Tibial nerve (tissue), 4 donors: ENCODE measurements around the gene ATP5MC2. TPM values are rescaled to one million over a fixed set of nuclear protein-coding genes. Genes with fewer than 3 reads are reported as not detected.

Experiments used
- DNase-seq, 2 donors: peaks; one replicate each; pipeline ENCODE4 v3.0.0-alpha.2; 2019; ENCODE audit warnings: low spot score in 2 of 2
- H3K27ac ChIP-seq, 4 donors: fragments of 200-600 bp; sonication (generic) in 3 of 4; one replicate each; pipeline ENCODE4 v1.5.1; 2017 to 2019; ENCODE audit warnings: mild to moderate bottlenecking in 1 of 4
- H3K27me3 ChIP-seq, 2 donors: fragments of 200-600 bp; sonication (generic) in 1 of 2; one replicate each; pipeline versions ENCODE4 v1.5.1 to v1.6.0; 2017 to 2019
- H3K36me3 ChIP-seq, 3 donors: fragments of 200-600 bp; sonication (generic); one replicate each; pipeline ENCODE4 v1.5.1; 2018 to 2019
- H3K4me1 ChIP-seq, 4 donors: fragments of 200-600 bp; sonication (generic) in 3 of 4; one replicate each; pipeline ENCODE4 v1.5.1; 2017 to 2019
- H3K4me3 ChIP-seq, 4 donors: fragments of 200-600 bp; sonication (generic) in 3 of 4; one replicate each; pipeline ENCODE4 v1.5.1; 2017 to 2019; ENCODE audit warnings: mild to moderate bottlenecking in 1 of 4, moderate library complexity in 1 of 4
- H3K9me3 ChIP-seq, 4 donors: fragments of 200-600 bp; sonication (generic) in 3 of 4; one replicate each; pipeline ENCODE4 v1.5.1; 2017 to 2019
- CTCF ChIP-seq, 5 experiments: fragments of 200-600 bp in 3 of 5; fragments of 450-650 bp in 2 of 5; sonication (generic) in 3 of 5; IDR thresholded peaks; one replicate each; pipeline ENCODE4 v1.5.1; 2016 to 2019; ENCODE audit warnings: antibody characterized with exemption in 5 of 5, mild to moderate bottlenecking in 3 of 5, moderate library complexity in 2 of 5
- EP300 ChIP-seq, 2 donors: sonication (generic); formaldehyde crosslinking; IDR thresholded peaks; one replicate each; pipeline ENCODE4 v1.6.1; 2017; ENCODE audit warnings: antibody characterized with exemption in 2 of 2, mild to moderate bottlenecking in 1 of 2
- POLR2A ChIP-seq, 2 donors: fragments of 450-650 bp; IDR thresholded peaks; one replicate each; pipeline ENCODE4 v1.6.1; 2017; ENCODE audit warnings: antibody characterized with exemption in 2 of 2, mild to moderate bottlenecking in 2 of 2, moderate library complexity in 2 of 2
- WGBS, 2 donors: methylation state at CpG; one replicate each; pipeline ENCODE4 v1.1.5; 2018; 5-methylcytosine and 5-hydroxymethylcytosine counted together
- total RNA-seq, 4 donors: library from RNA; depleted of rRNA; stranded (reverse); fragments of >200 nt; gene quantifications; one replicate each; pipeline ENCODE4 v1.1.0, GENCODE V29; 2016

The ATP5MC2 gene
- total RNA-seq, 4 donors from 2014 or later = 191 to 223 (median 208) TPM

- Histone ChIP-seq H3K9me3 (no peaks in the 10 kb centered on the region), H3K4me1 (peaks cover 0 to 19% (median 6%) of the 10 kb centered on the region in 4 donors), H3K27ac (peak overlapping the region in 1 of 4 donors; percentile 9), H3K27me3 (no peaks in the 10 kb centered on the region), H3K36me3 (peaks cover 11 to 77% (median 19%) of the 10 kb centered on the region in 3 donors), H3K4me3 (no peak overlapping the region)
- WGBS, 2 donors = 65 to 69% methylated on average over 7 of the region's 7 CpGs
- TF ChIP-seq POLR2A (IDR thresholded peaks at IDR 0.05) = no peak
- no peak for TF ChIP-seq EP300 (IDR thresholded peaks at IDR 0.05)
- no peak for TF ChIP-seq CTCF (IDR thresholded peaks at IDR 0.05)
- DNase-seq = no peak
These were observed 10.9 kb downstream of the ATP5MC2 start for GRCh38 chr12:53664936-53665335.

GRCh38 chr12:53664191-53664590, 11.7 kb downstream of the ATP5MC2 start:
- peaks cover 0 to 26% (median 13%) of the 10 kb centered on the region in 4 donors for H3K4me1 ChIP-seq
- no peak overlapping the region for H3K4me3 ChIP-seq
- 82 to 83% methylated on average over 5 of the region's 5 CpGs for WGBS, 2 donors
- no peaks in the 10 kb centered on the region for H3K27me3 ChIP-seq
- no peak for DNase-seq
- no peaks in the 10 kb centered on the region for H3K9me3 ChIP-seq
- TF ChIP-seq CTCF (IDR thresholded peaks at IDR 0.05) (no peak), EP300 (IDR thresholded peaks at IDR 0.05) (no peak), POLR2A (IDR thresholded peaks at IDR 0.05) (no peak)
- peaks cover 8 to 70% (median 14%) of the 10 kb centered on the region in 3 donors for H3K36me3 ChIP-seq
- peak overlapping the region in 1 of 4 donors; percentile 23 for H3K27ac ChIP-seq

GRCh38 chr12:53660041-53660440, 15.8 kb downstream of the ATP5MC2 start:
- H3K4me1 ChIP-seq = peaks cover 0 to 40% (median 25%) of the 10 kb centered on the region in 4 donors
- WGBS, 2 donors = 51 to 53% methylated on average over 5 of the region's 5 CpGs
- H3K36me3 ChIP-seq = peaks cover 0 to 28% (median 4%) of the 10 kb centered on the region in 3 donors
- H3K4me3 ChIP-seq = peak overlapping the region in 1 of 4 donors; percentile 7
- TF ChIP-seq EP300 (IDR thresholded peaks at IDR 0.05) (no peak), POLR2A (IDR thresholded peaks at IDR 0.05) (no peak)
- peak overlapping the region in 3 of 4 donors; percentile 60 to 84 (median 80) for H3K27ac ChIP-seq
- no peaks in the 10 kb centered on the region for H3K9me3 ChIP-seq
- H3K27me3 ChIP-seq = no peaks in the 10 kb centered on the region
- DNase-seq = no peak

GRCh38 chr12:53659571-53659981, 16.3 kb downstream of the ATP5MC2 start:
- H3K9me3 ChIP-seq = no peaks in the 10 kb centered on the region
- peak overlapping the region in 3 of 4 donors; percentile 60 to 84 (median 80) for H3K27ac ChIP-seq
- DNase-seq = no peak
- H3K36me3 ChIP-seq = peaks cover 0 to 24% (median 1%) of the 10 kb centered on the region in 3 donors
- peak overlapping the region in 1 of 4 donors; percentile 7 for H3K4me3 ChIP-seq
- WGBS, 2 donors = 8 to 21% methylated on average over 2 of the region's 2 CpGs
- TF ChIP-seq EP300 (IDR thresholded peaks at IDR 0.05) (no peak), POLR2A (IDR thresholded peaks at IDR 0.05) (no peak)
- H3K27me3 ChIP-seq = no peaks in the 10 kb centered on the region
- peaks cover 0 to 40% (median 25%) of the 10 kb centered on the region in 4 donors for H3K4me1 ChIP-seq

- H3K4me3 ChIP-seq = peak overlapping the region in 1 of 4 donors; percentile 7
- peak overlapping the region; percentile 3 to 84 (median 70) for H3K27ac ChIP-seq
- H3K27me3 ChIP-seq = no peaks in the 10 kb centered on the region
- H3K9me3 ChIP-seq = no peaks in the 10 kb centered on the region
- H3K4me1 ChIP-seq = peaks cover 0 to 40% (median 25%) of the 10 kb centered on the region in 4 donors
- TF ChIP-seq POLR2A (IDR thresholded peaks at IDR 0.05) = no peak
- TF ChIP-seq EP300 (IDR thresholded peaks at IDR 0.05) = peak in 1 of 2 donors; percentile 81
- no peak for TF ChIP-seq CTCF (IDR thresholded peaks at IDR 0.05)
- DNase-seq = peak; percentile 35 to 54
- peaks cover 0 to 19% (median 0%) of the 10 kb centered on the region in 3 donors for H3K36me3 ChIP-seq
- 14 to 24% methylated on average over 3 of the region's 3 CpGs for WGBS, 2 donors
These were observed 16.8 kb downstream of the ATP5MC2 start for GRCh38 chr12:53659011-53659551.

GRCh38 chr12:53657041-53657440, 18.8 kb downstream of the ATP5MC2 start:
- Histone ChIP-seq H3K27me3 (no peaks in the 10 kb centered on the region), H3K4me3 (no peak overlapping the region), H3K4me1 (peaks cover 0 to 40% (median 25%) of the 10 kb centered on the region in 4 donors), H3K27ac (no peak overlapping the region), H3K36me3 (peaks cover 0 to 4% (median 0%) of the 10 kb centered on the region in 3 donors), H3K9me3 (no peaks in the 10 kb centered on the region)
- no peak for DNase-seq
- 90 to 94% methylated on average over 4 of the region's 4 CpGs for WGBS, 2 donors
- TF ChIP-seq POLR2A (IDR thresholded peaks at IDR 0.05) (no peak), CTCF (IDR thresholded peaks at IDR 0.05) (no peak)
